Measurements from ENCODE around the gene MBD5.

MBD5 gene

DNA sequence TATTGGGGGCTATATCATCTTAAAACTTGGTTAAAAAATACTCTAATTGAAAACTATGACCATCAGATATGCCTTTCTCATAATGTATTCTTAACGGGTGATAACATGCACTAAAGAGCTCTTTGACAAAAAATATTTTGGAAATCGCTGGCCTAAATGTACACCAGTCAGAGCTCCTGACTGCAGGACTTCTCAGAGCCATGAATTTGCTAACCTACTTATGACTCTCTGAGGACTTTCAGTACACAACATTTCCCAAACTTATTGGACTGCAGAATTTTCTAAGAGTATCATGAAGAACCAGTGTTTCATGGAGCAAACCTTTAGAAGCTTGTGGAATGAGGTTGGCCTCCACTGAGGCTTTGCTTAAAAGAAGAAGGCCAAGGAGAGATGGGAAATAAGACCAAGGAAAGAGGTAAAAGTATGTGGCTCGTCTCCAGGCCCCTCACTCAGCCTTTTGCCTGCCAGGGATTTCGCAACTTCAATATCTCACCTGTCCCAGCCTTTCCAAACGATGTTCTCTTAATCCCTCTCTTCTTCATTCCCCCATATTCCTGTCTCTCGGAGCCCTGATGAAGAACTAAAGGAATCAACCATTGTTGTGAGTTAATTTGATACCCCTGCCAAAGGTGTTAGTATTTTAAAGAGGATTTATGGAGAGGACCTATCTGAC, 534.9 kb downstream of the MBD5 start:
- WGBS, 2 experiments (ENCODE audit: insufficient coverage in 2 of 2): 85 to 94% methylated on average over 2 of the region's 6 CpGs
- no peak overlapping the region for H3K4me3 ChIP-seq (ENCODE audit: extremely low read depth, insufficient read depth, low read length, poor library complexity, severe bottlenecking)
- H3K27ac ChIP-seq (ENCODE audit: low read depth, low read length, severe bottlenecking): no peak overlapping the region
- H3K4me1 ChIP-seq (ENCODE audit: control insufficient read depth, insufficient read depth, low read length, poor library complexity, severe bottlenecking): peaks cover 12% of the 10 kb centered on the region
- H3K36me3 ChIP-seq (ENCODE audit: control insufficient read depth, insufficient read depth, low read length): no peaks in the 10 kb centered on the region
- H3K9me3 ChIP-seq (ENCODE audit: control insufficient read depth, low read length): peaks cover 4% of the 10 kb centered on the region

- Histone ChIP-seq H3K9me3 (ENCODE audit: control insufficient read depth, low read length) (peaks cover 4% of the 10 kb centered on the region), H3K4me1 (ENCODE audit: control insufficient read depth, insufficient read depth, low read length, poor library complexity, severe bottlenecking) (peaks cover 12% of the 10 kb centered on the region), H3K4me3 (ENCODE audit: extremely low read depth, insufficient read depth, low read length, poor library complexity, severe bottlenecking) (no peak overlapping the region), H3K27ac (ENCODE audit: low read depth, low read length, severe bottlenecking) (no peak overlapping the region), H3K36me3 (ENCODE audit: control insufficient read depth, insufficient read depth, low read length) (no peaks in the 10 kb centered on the region)
- 94 to 100% methylated on average over 2 to 3 of the region's 5 CpGs for WGBS, 2 experiments (ENCODE audit: insufficient coverage in 2 of 2)
These were observed 537.0 kb downstream of the MBD5 start for GRCh38 chr2:148557844-148558436.

DNA sequence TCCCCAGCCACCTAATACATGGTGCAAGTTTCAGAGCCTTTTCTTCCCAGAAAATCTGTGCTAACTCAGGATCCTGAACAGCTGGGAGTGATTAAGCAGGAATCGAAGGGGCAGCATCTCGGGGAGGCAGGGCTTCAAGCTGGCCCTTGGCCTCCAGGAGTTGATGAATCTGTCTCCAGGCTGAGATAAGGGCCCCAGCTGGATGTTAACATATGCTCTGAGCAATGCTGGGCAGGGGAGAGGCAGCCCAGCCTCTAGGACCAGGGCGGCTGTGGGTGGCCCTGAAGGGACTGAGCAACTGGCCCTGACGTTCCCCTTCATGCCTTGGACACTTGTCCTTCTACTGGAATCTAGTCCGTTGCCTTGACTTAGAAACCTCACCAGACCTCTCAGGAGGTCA, 539.6 kb downstream of the MBD5 start:
- Histone ChIP-seq H3K36me3 (ENCODE audit: control insufficient read depth, insufficient read depth, low read length) (no peaks in the 10 kb centered on the region), H3K4me3 (ENCODE audit: extremely low read depth, insufficient read depth, low read length, poor library complexity, severe bottlenecking) (no peak overlapping the region), H3K4me1 (ENCODE audit: control insufficient read depth, insufficient read depth, low read length, poor library complexity, severe bottlenecking) (no peaks in the 10 kb centered on the region), H3K27ac (ENCODE audit: low read depth, low read length, severe bottlenecking) (no peak overlapping the region), H3K9me3 (ENCODE audit: control insufficient read depth, low read length) (peaks cover 4% of the 10 kb centered on the region)
- WGBS, 2 experiments (ENCODE audit: insufficient coverage in 2 of 2): 92 to 95% methylated on average over 4 to 5 of the region's 5 CpGs

- Histone ChIP-seq H3K9me3 (ENCODE audit: control insufficient read depth, low read length) (peaks cover 4% of the 10 kb centered on the region), H3K36me3 (ENCODE audit: control insufficient read depth, insufficient read depth, low read length) (no peaks in the 10 kb centered on the region), H3K27ac (ENCODE audit: low read depth, low read length, severe bottlenecking) (no peak overlapping the region), H3K4me3 (ENCODE audit: extremely low read depth, insufficient read depth, low read length, poor library complexity, severe bottlenecking) (no peak overlapping the region), H3K4me1 (ENCODE audit: control insufficient read depth, insufficient read depth, low read length, poor library complexity, severe bottlenecking) (no peaks in the 10 kb centered on the region)
- 87 to 96% methylated on average over 12 to 14 of the region's 14 CpGs for WGBS, 2 experiments (ENCODE audit: insufficient coverage in 2 of 2)
These were observed 540.5 kb downstream of the MBD5 start for GRCh38 chr2:148561389-148561788.

- H3K4me3 ChIP-seq (ENCODE audit: extremely low read depth, insufficient read depth, low read length, poor library complexity, severe bottlenecking): no peak overlapping the region
- no peaks in the 10 kb centered on the region for H3K36me3 ChIP-seq (ENCODE audit: control insufficient read depth, insufficient read depth, low read length)
- H3K4me1 ChIP-seq (ENCODE audit: control insufficient read depth, insufficient read depth, low read length, poor library complexity, severe bottlenecking): no peaks in the 10 kb centered on the region
- WGBS, 2 experiments (ENCODE audit: insufficient coverage in 2 of 2): 83% methylated on average over 1 of the region's 4 CpGs; no CpG with 5 or more reads in 1 of the 2 experiments
- H3K9me3 ChIP-seq (ENCODE audit: control insufficient read depth, low read length): no peaks in the 10 kb centered on the region
- no peak overlapping the region for H3K27ac ChIP-seq (ENCODE audit: low read depth, low read length, severe bottlenecking)
These were observed 544.5 kb downstream of the MBD5 start for GRCh38 chr2:148565272-148565894.

Measured in mesodermal cell (in vitro differentiated cells).